Measurements from ENCODE around the gene OPCML.

The OPCML gene

DNA sequence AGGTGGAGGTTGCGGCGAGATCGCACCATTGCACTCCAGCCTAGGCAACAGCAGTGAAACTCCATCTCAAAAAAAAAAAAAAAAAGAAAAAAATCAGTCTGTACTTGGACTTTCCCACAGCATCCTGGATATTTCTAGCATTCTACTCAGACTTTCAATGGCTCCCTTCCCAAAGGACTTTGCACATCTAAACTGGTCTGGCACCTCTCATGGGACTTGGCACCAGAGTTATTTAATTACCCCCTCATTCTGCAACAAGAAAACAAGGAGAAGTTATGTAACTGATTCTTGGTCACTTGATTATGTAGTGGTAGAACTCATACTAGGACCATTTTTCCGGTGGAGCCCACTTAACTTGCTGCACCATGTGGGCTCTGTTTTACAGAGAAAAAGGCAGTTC lies 519.5 kb downstream of the OPCML start:
- Histone ChIP-seq H3K9me2 (replicated peaks; ENCODE audit: control insufficient read depth, low read length) (no peaks in the 10 kb centered on the region), H3K9me3 (ENCODE audit: control insufficient read depth, insufficient read depth, low read length) (no peaks in the 10 kb centered on the region), H3K79me2 (ENCODE audit: control insufficient read depth, low read length) (no peaks in the 10 kb centered on the region), H3K27me3 (ENCODE audit: control insufficient read depth, low read length) (no peaks in the 10 kb centered on the region), H3K4me1 (ENCODE audit: control insufficient read depth, low read length) (no peaks in the 10 kb centered on the region), H3K36me3 (ENCODE audit: control insufficient read depth, low read length) (no peaks in the 10 kb centered on the region), H4K20me1 (ENCODE audit: control insufficient read depth, insufficient read depth, low read depth, low read length) (no peaks in the 10 kb centered on the region), H3K27ac (ENCODE audit: low read depth, low read length) (no peak overlapping the region), H3F3A (ENCODE audit: control insufficient read depth, insufficient read depth) (no peaks in the 10 kb centered on the region), H3K4me3 (ENCODE audit: low read length) (no peak overlapping the region), H3K4me2 (ENCODE audit: low read length) (no peak overlapping the region)
- TF ChIP-seq, protein P1, sequence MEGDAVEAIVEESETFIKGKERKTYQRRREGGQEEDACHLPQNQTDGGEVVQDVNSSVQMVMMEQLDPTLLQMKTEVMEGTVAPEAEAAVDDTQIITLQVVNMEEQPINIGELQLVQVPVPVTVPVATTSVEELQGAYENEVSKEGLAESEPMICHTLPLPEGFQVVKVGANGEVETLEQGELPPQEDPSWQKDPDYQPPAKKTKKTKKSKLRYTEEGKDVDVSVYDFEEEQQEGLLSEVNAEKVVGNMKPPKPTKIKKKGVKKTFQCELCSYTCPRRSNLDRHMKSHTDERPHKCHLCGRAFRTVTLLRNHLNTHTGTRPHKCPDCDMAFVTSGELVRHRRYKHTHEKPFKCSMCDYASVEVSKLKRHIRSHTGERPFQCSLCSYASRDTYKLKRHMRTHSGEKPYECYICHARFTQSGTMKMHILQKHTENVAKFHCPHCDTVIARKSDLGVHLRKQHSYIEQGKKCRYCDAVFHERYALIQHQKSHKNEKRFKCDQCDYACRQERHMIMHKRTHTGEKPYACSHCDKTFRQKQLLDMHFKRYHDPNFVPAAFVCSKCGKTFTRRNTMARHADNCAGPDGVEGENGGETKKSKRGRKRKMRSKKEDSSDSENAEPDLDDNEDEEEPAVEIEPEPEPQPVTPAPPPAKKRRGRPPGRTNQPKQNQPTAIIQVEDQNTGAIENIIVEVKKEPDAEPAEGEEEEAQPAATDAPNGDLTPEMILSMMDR (IDR thresholded peaks at IDR 0.05; ENCODE audit: low read depth, low read length, poor library complexity, severe bottlenecking) = no peak
- no peak for TF ChIP-seq EZH2phosphoT487 (IDR thresholded peaks at IDR 0.05; ENCODE audit: borderline replicate concordance, low read length)

DNA sequence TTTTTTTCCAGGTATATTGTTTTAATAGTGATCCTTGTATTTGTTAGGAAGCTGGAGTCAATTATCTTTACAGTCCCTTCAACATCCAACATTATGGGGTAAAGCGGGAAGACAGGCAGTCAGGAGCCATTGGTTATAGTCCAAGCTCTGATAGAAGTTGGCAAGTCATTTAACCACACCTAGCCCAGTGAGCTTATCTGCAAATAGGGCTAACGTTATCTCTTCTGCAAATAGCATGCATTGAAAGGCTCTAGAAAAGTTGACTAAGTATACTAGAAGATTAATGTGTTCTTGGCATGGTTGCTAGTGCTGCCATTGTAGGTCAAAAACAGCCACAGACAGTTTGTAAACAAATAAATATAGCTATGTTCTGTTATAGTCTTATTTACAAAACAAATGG lies 520.7 kb downstream of the OPCML start:
- no peaks in the 10 kb centered on the region for H4K20me1 ChIP-seq (ENCODE audit: control insufficient read depth, insufficient read depth, low read depth, low read length)
- no peaks in the 10 kb centered on the region for H3K27me3 ChIP-seq (ENCODE audit: control insufficient read depth, low read length)
- no peaks in the 10 kb centered on the region for H3K9me2 ChIP-seq (replicated peaks; ENCODE audit: control insufficient read depth, low read length)
- no peaks in the 10 kb centered on the region; the same call in 1 of the 2 replicates for H3K9me3 ChIP-seq (ENCODE audit: control insufficient read depth, insufficient read depth, low read length)
- no peaks in the 10 kb centered on the region for H3F3A ChIP-seq (ENCODE audit: control insufficient read depth, insufficient read depth)
- no peak overlapping the region for H3K4me3 ChIP-seq (ENCODE audit: low read length)
- no peak overlapping the region for H3K4me2 ChIP-seq (ENCODE audit: low read length)
- H3K79me2 ChIP-seq (ENCODE audit: control insufficient read depth, low read length) = no peaks in the 10 kb centered on the region
- no peaks in the 10 kb centered on the region for H3K4me1 ChIP-seq (ENCODE audit: control insufficient read depth, low read length)
- no peaks in the 10 kb centered on the region for H3K36me3 ChIP-seq (ENCODE audit: control insufficient read depth, low read length)
- no peak for TF ChIP-seq EZH2phosphoT487 (IDR thresholded peaks at IDR 0.05; ENCODE audit: borderline replicate concordance, low read length)
- TF ChIP-seq, protein P1 (IDR thresholded peaks at IDR 0.05; ENCODE audit: low read depth, low read length, poor library complexity, severe bottlenecking) = no peak
- H3K27ac ChIP-seq (ENCODE audit: low read depth, low read length) = no peak overlapping the region

DNA sequence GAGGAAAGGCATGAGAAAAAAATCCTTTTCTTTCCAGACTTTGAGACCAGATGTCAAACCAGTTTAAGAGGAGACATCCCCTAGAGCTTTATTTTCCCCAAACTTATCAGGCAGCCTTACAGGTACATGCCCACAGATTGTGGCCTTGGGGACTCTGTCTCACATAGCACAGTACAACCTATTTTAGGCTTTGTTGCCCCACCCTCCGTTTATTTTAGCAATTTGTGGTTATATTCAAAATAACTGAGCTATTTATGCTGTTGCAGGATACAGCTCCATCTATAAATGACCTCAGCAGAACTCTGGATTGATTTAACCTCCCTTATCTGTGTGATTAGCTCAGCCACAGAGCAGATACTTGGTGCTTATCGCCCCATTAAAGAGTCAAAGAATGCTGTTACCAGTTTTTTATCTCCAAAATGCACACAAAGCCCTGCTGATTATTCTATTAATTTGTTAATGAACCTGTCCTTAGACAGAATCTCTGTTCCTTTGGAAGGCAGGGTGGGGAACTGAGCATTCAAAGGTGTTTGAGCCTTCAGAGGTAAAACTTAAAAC lies 525.2 kb downstream of the OPCML start:
- no peaks in the 10 kb centered on the region for H4K20me1 ChIP-seq (ENCODE audit: control insufficient read depth, insufficient read depth, low read depth, low read length)
- no peaks in the 10 kb centered on the region for H3F3A ChIP-seq (ENCODE audit: control insufficient read depth, insufficient read depth)
- H3K27me3 ChIP-seq (ENCODE audit: control insufficient read depth, low read length) = no peaks in the 10 kb centered on the region
- peaks cover 5% of the 10 kb centered on the region; the same call in 1 of the 2 replicates for H3K9me3 ChIP-seq (ENCODE audit: control insufficient read depth, insufficient read depth, low read length)
- no peaks in the 10 kb centered on the region for H3K79me2 ChIP-seq (ENCODE audit: control insufficient read depth, low read length)
- H3K4me2 ChIP-seq (ENCODE audit: low read length) = no peak overlapping the region
- no peak for TF ChIP-seq EZH2phosphoT487 (IDR thresholded peaks at IDR 0.05; ENCODE audit: borderline replicate concordance, low read length)
- TF ChIP-seq, protein P1 (IDR thresholded peaks at IDR 0.05; ENCODE audit: low read depth, low read length, poor library complexity, severe bottlenecking) = no peak
- no peaks in the 10 kb centered on the region for H3K36me3 ChIP-seq (ENCODE audit: control insufficient read depth, low read length)
- no peak overlapping the region for H3K27ac ChIP-seq (ENCODE audit: low read depth, low read length)
- no peaks in the 10 kb centered on the region for H3K9me2 ChIP-seq (replicated peaks; ENCODE audit: control insufficient read depth, low read length)
- no peaks in the 10 kb centered on the region for H3K4me1 ChIP-seq (ENCODE audit: control insufficient read depth, low read length)
- H3K4me3 ChIP-seq (ENCODE audit: low read length) = no peak overlapping the region

Data from DOHH2 (cell line).